KBM-7 (cell line): ENCODE data around the gene B3GNT9.

Experiments used
- DNase-seq: peaks from one replicate; pipeline ENCODE4 v3.0.0-alpha.2; 2015
- in situ Hi-C: fragments of 300-500 bp; cut with MboI; formaldehyde crosslinking; loops from 2 replicates; pipeline ENCODE4 v1.14.3; 2020; ENCODE audit warnings: low sequenced_read_pairs, low pct_unique_long_range_greater_than_20kb, mixed read lengths

Gene B3GNT9, protein sequence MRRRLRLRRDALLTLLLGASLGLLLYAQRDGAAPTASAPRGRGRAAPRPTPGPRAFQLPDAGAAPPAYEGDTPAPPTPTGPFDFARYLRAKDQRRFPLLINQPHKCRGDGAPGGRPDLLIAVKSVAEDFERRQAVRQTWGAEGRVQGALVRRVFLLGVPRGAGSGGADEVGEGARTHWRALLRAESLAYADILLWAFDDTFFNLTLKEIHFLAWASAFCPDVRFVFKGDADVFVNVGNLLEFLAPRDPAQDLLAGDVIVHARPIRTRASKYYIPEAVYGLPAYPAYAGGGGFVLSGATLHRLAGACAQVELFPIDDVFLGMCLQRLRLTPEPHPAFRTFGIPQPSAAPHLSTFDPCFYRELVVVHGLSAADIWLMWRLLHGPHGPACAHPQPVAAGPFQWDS

GRCh38 chr16:67150833-67151396, at the start of gene B3GNT9:
Gene B3GNT9 (minus strand): TSS chr16:67150998. CDS start chr16:67150485, 513 bp downstream.
- in situ Hi-C loops: no loop called here
- DNase-seq: no peak

DNA sequence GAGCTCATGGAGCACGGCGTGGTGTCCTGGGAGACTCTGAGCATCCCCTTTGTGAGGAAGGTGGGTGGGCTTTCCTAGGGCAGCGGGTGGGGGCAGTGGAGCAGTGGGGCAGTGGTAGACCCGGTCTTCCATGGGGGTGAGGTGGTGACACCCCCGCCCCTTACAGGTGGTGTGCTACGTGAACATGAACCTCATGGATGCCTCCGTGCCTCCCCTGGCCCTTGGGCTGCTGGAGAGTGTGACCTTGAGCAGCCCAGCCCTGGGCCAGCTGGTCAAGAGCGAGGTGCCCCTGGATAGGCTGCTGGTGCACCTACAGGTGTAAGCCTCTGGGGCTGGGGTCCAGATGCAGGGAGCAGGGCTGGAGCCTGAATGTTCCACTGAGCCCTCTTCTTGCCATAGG, 49.7 kb upstream of the B3GNT9 start:
- DNase-seq: no peak
- in situ Hi-C loops: no loop called here

- in situ Hi-C loops: no loop called here
- DNase-seq: no peak
Measured at GRCh38 chr16:67199808-67200198, 49.0 kb upstream of the B3GNT9 start.

GRCh38 chr16:67199011-67199807, 48.4 kb upstream of the B3GNT9 start, which contains the start of gene ELMO3:
Gene ELMO3 (plus strand): TSS chr16:67199131. CDS start chr16:67199327, 196 bp downstream.
- in situ Hi-C loops: no loop called here
- DNase-seq: no peak

GRCh38 chr16:67198238-67198734, 47.5 kb upstream of the B3GNT9 start:
- peak; percentile 41 for DNase-seq

DNA sequence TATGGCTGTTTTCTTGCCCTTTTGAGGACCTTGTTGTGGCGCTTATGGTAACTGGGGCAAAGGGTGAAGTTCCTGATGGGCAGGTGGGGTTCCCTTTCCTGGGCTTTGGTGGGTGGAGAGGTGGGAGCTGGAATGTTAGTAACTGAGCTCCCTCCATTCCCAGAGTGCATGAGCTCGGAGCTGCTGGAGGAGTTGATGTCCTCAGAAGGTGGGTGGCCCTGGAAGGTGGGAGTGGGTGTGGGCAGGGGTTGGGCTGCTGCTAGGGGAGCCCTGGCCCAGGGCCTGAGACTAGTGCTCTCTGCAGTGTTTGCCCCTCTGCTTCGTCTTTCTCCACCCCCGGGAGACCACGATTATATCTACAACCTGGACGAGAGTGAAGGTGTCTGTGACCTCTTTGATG, 46.9 kb upstream of the B3GNT9 start:
- in situ Hi-C loops: no loop called here
- no peak for DNase-seq

More at GRCh38 chr16:67198238-67198734, 47.5 kb upstream of the B3GNT9 start:
- in situ Hi-C loops: no loop called here

- in situ Hi-C loops: no loop called here
- no peak for DNase-seq
Measured at GRCh38 chr16:67196881-67197280, 46.1 kb upstream of the B3GNT9 start.

- DNase-seq: no peak
- in situ Hi-C loops: no loop called here
Measured at GRCh38 chr16:67195676-67196075, 44.9 kb upstream of the B3GNT9 start.

DNA sequence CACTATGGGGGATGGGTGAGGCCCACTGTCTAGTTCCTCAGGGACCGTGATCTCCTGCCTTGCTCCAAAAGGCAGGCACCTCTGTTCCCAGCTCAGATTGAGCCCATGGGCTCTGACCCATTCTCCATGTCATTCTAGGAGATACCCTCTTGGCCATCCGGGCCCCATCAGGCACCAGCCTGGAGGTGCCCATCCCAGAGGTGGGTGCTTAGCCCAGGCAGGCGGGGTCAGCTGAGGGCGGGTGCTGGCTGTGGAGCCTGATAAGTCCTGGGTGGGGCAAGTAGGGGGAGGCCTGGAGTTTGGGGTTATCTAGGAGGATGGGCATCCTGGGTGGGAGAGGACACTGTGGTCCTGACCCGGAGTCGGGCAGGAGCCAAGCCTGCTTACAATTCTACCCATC, 43.5 kb upstream of the B3GNT9 start:
- no peak for DNase-seq
- in situ Hi-C loops: no loop called here

- no peak for DNase-seq
Measured at GRCh38 chr16:67193536-67193935, 42.7 kb upstream of the B3GNT9 start.

GRCh38 chr16:67192781-67193361, 42.1 kb upstream of the B3GNT9 start:
- in situ Hi-C loops: no loop called here
- no peak for DNase-seq

More at GRCh38 chr16:67193536-67193935, 42.7 kb upstream of the B3GNT9 start:
- in situ Hi-C loops: no loop called here

GRCh38 chr16:67191995-67192681, 41.3 kb upstream of the B3GNT9 start, which contains the start of gene E2F4:
Gene E2F4 (plus strand): TSS chr16:67192155. CDS start chr16:67192228, 73 bp downstream.
- in situ Hi-C loops: no loop called here
- DNase-seq: peak; percentile 92

- DNase-seq: no peak
Measured at GRCh38 chr16:67191411-67191994, 40.7 kb upstream of the B3GNT9 start.

GRCh38 chr16:67190448-67191399, 39.9 kb upstream of the B3GNT9 start:
- DNase-seq: no peak
- in situ Hi-C loops: no loop called here

More at GRCh38 chr16:67191411-67191994, 40.7 kb upstream of the B3GNT9 start:
- in situ Hi-C loops: no loop called here

GRCh38 chr16:67190041-67190440, 39.2 kb upstream of the B3GNT9 start, which contains the start of gene EXOC3L1:
Gene EXOC3L1 (minus strand): TSS chr16:67190136. CDS start chr16:67189676, 460 bp downstream.
- DNase-seq: no peak
- in situ Hi-C loops: no loop called here

GRCh38 chr16:67188798-67189197, 38.0 kb upstream of the B3GNT9 start:
- no peak for DNase-seq
- in situ Hi-C loops: no loop called here

GRCh38 chr16:67188323-67188722, 37.5 kb upstream of the B3GNT9 start:
- in situ Hi-C loops: no loop called here

More at GRCh38 chr16:67188323-67188722, 37.5 kb upstream of the B3GNT9 start:
- no peak for DNase-seq
